Liver (tissue), 9 donors: ENCODE data around the gene WFS1. TPM values are rescaled to one million over a fixed set of nuclear protein-coding genes. Genes with fewer than 3 reads are reported as not detected.

Experiments used
- DNase-seq: peaks from one replicate; pipeline ENCODE4 v3.0.0-alpha.2; 2017; ENCODE audit warnings: low spot score
- H3K27ac ChIP-seq, 2 donors: one replicate each; pipeline ENCODE4 v1.7.0; 2013; ENCODE audit warnings: inconsistent platforms in 2 of 2, low read length in 2 of 2, control low read depth in 1 of 2, low read depth in 1 of 2, mild to moderate bottlenecking in 1 of 2
- H3K27me3 ChIP-seq, 4 donors: one replicate each; pipeline versions ENCODE4 v1.6.1 to v1.7.0; 2013; ENCODE audit warnings: low read length in 3 of 4, inconsistent platforms in 1 of 4, mild to moderate bottlenecking in 1 of 4, moderate library complexity in 1 of 4; ENCODE audit not compliant: control insufficient read depth in 4 of 4, insufficient read depth in 4 of 4
- H3K36me3 ChIP-seq, 4 donors: one replicate each; pipeline versions ENCODE4 v1.6.1 to v1.7.0; 2013; ENCODE audit warnings: low read length in 3 of 4, mild to moderate bottlenecking in 3 of 4, low read depth in 1 of 4, moderate library complexity in 1 of 4; ENCODE audit not compliant: control insufficient read depth in 4 of 4, insufficient read depth in 3 of 4
- H3K4me1 ChIP-seq, 4 donors: one replicate each; pipeline versions ENCODE4 v1.6.1 to v1.7.0; 2013; ENCODE audit warnings: low read length in 3 of 4, mild to moderate bottlenecking in 3 of 4, moderate library complexity in 1 of 4; ENCODE audit not compliant: control insufficient read depth in 4 of 4, insufficient read depth in 4 of 4
- H3K4me3 ChIP-seq, 3 donors: one replicate each; pipeline versions ENCODE4 v1.6.1 to v1.7.0; 2013; ENCODE audit warnings: low read length in 3 of 3, control low read depth in 1 of 3, low read depth in 1 of 3, mild to moderate bottlenecking in 1 of 3
- H3K9ac ChIP-seq, 2 donors: one replicate each; pipeline ENCODE4 v1.7.0; 2013; ENCODE audit warnings: low read length in 2 of 2, mild to moderate bottlenecking in 2 of 2, moderate library complexity in 2 of 2, control low read depth in 1 of 2, low read depth in 1 of 2
- H3K9me3 ChIP-seq, 4 donors: one replicate each; pipeline versions ENCODE4 v1.6.1 to v1.7.0; 2013; ENCODE audit warnings: low read length in 3 of 4; ENCODE audit not compliant: control insufficient read depth in 4 of 4
- EGR1 ChIP-seq, 2 donors: IDR thresholded peaks; 2 replicates each; pipeline ENCODE4 v1.6.1; 2016 to 2018; ENCODE audit warnings: antibody characterized with exemption in 2 of 2, low read depth in 2 of 2
- FOXA1 ChIP-seq: IDR thresholded peaks from 2 replicates; pipeline ENCODE4 v1.6.1; 2016; ENCODE audit warnings: antibody characterized with exemption
- FOXA2 ChIP-seq: IDR thresholded peaks from 2 replicates; pipeline ENCODE4 v1.6.1; 2016; ENCODE audit warnings: antibody characterized with exemption
- GABPA ChIP-seq, 2 donors: IDR thresholded peaks in 1 of 2; conservative IDR thresholded peaks in 1 of 2; 2 replicates each; pipeline ENCODE4 v1.6.1; 2016; ENCODE audit warnings: antibody characterized with exemption in 2 of 2, mild to moderate bottlenecking in 1 of 2, moderate library complexity in 1 of 2
- HNF4A ChIP-seq, 2 donors: conservative IDR thresholded peaks; 2 replicates each; pipeline ENCODE4 v1.6.1; 2016; ENCODE audit warnings: antibody characterized with exemption in 2 of 2, mild to moderate bottlenecking in 2 of 2
- HNF4G ChIP-seq: IDR thresholded peaks from 2 replicates; pipeline ENCODE4 v1.6.1; 2016; ENCODE audit warnings: antibody characterized with exemption
- JUND ChIP-seq, 2 donors: IDR thresholded peaks; 2 replicates each; pipeline ENCODE4 v1.6.1; 2016; ENCODE audit warnings: antibody characterized with exemption in 2 of 2
- NR2F2 ChIP-seq: IDR thresholded peaks from 2 replicates; pipeline ENCODE4 v1.6.1; 2016; ENCODE audit warnings: antibody characterized with exemption
- RAD21 ChIP-seq, 2 donors: IDR thresholded peaks; 2 replicates each; pipeline ENCODE4 v1.6.1; 2016; ENCODE audit warnings: antibody characterized with exemption in 2 of 2, mild to moderate bottlenecking in 2 of 2
- RXRA ChIP-seq, 2 donors: IDR thresholded peaks; 2 replicates each; pipeline ENCODE4 v1.6.1; 2017 to 2018; ENCODE audit warnings: antibody characterized with exemption in 2 of 2, mild to moderate bottlenecking in 1 of 2
- SP1 ChIP-seq: IDR thresholded peaks from 2 replicates; pipeline ENCODE4 v1.6.1; 2018; ENCODE audit warnings: antibody characterized with exemption, mild to moderate bottlenecking
- YY1 ChIP-seq: IDR thresholded peaks from 2 replicates; pipeline ENCODE4 v1.6.1; 2016; ENCODE audit warnings: antibody characterized with exemption, mild to moderate bottlenecking
- WGBS: extraction: QIAGEN DNeasy Blood & Tissue Kit; methylation state at CpG from one replicate; pipeline ENCODE4 v1.1.7; 2013; 5-methylcytosine and 5-hydroxymethylcytosine counted together
- polyA plus RNA-seq, 2 donors: library from polyadenylated mRNA; stranded (reverse) in 1 of 2; unstranded in 1 of 2; fragments of 200-250 nt in 1 of 2; fragments of >200 nt in 1 of 2; fragmentation: Nextera tagmentation in 1 of 2; extraction: Ambion mirVana in 1 of 2; gene quantifications; one replicate each; pipeline versions ENCODE4 v1.2.1 to v1.2.3, GENCODE V29; 2013 to 2015
- total RNA-seq, 2 donors: library from RNA; depleted of rRNA; stranded (reverse); fragments of >200 nt; gene quantifications; one replicate each; pipeline ENCODE4 v1.2.3, GENCODE V29; 2014
- TF ChIP-seq, protein P1 (sequence below): IDR thresholded peaks from 2 replicates; pipeline ENCODE4 v1.6.1; 2016; ENCODE audit warnings: antibody characterized with exemption, mild to moderate bottlenecking
- TF ChIP-seq, protein P2 (sequence below): IDR thresholded peaks from 2 replicates; pipeline ENCODE4 v1.6.1; 2016; ENCODE audit warnings: antibody characterized with exemption
- TF ChIP-seq, protein P3 (sequence below): IDR thresholded peaks from 2 replicates; pipeline ENCODE4 v1.6.1; 2016; ENCODE audit warnings: antibody characterized with exemption
- TF ChIP-seq, protein P4 (sequence below): fragments of 150-350 bp; IDR thresholded peaks from 2 replicates; pipeline ENCODE4 v1.5.1; 2017; ENCODE audit warnings: improper control_type of control experiment, low read depth, low read length; ENCODE audit not compliant: missing input control
- TF ChIP-seq, protein P5 (sequence below): IDR thresholded peaks from 2 replicates; pipeline ENCODE4 v1.6.1; 2016; ENCODE audit warnings: antibody characterized with exemption
- donor health status: healthy.
- donor health status: healthy.
- donor health status: healthy.
- donor health status: healthy.
- donor health status: healthy.

WFS1 gene
- total and polyA plus RNA-seq, 4 donors = 6.0 to 23.9 (median 13.0) TPM

DNA sequence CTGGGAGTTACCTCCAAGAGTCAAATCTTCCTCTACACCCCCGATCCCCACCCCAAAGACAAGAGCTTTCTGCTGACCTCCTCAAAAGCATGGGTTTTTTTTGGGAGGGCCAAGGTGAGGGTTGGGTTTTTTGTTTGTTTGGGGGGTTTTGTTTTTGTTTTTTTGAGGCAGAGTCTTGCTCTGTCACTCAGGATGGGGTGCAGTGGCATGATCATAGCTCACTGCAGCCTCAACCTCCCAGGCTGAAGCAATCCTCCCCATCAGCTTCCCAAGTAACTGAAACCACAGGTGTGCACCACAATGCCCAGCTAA is 18.7 kb upstream of the WFS1 start (continued):
- TF ChIP-seq, protein P1, sequence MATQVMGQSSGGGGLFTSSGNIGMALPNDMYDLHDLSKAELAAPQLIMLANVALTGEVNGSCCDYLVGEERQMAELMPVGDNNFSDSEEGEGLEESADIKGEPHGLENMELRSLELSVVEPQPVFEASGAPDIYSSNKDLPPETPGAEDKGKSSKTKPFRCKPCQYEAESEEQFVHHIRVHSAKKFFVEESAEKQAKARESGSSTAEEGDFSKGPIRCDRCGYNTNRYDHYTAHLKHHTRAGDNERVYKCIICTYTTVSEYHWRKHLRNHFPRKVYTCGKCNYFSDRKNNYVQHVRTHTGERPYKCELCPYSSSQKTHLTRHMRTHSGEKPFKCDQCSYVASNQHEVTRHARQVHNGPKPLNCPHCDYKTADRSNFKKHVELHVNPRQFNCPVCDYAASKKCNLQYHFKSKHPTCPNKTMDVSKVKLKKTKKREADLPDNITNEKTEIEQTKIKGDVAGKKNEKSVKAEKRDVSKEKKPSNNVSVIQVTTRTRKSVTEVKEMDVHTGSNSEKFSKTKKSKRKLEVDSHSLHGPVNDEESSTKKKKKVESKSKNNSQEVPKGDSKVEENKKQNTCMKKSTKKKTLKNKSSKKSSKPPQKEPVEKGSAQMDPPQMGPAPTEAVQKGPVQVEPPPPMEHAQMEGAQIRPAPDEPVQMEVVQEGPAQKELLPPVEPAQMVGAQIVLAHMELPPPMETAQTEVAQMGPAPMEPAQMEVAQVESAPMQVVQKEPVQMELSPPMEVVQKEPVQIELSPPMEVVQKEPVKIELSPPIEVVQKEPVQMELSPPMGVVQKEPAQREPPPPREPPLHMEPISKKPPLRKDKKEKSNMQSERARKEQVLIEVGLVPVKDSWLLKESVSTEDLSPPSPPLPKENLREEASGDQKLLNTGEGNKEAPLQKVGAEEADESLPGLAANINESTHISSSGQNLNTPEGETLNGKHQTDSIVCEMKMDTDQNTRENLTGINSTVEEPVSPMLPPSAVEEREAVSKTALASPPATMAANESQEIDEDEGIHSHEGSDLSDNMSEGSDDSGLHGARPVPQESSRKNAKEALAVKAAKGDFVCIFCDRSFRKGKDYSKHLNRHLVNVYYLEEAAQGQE = no peak

DNA sequence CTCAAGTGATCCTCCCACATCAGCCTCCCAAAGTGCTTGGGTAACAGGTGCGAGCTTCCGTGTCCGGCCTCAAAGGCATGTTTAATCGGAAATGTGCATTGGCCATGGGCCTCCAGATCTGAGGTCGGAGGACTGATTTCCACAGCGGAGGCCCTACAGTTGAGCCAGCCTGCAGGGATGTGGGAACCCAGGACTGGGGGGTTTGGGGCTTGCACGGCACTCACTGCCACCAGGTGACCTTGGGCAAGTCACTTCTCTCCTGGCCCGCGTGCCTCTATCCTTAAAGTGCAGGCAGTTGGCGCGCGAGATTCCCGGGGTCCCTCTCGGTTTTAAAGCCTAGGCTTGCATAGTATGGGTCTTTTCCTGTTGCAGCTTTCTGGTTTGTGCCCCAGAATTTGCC is 18.3 kb upstream of the WFS1 start:
- H3K27ac ChIP-seq = no peak overlapping the region
- no peak overlapping the region for H3K9ac ChIP-seq
- DNase-seq = no peak
- H3K4me1 ChIP-seq = no peaks in the 10 kb centered on the region
- TF ChIP-seq JUND (IDR thresholded peaks at IDR 0.05) (no peak), GABPA (IDR thresholded peaks at IDR 0.05 in 1 of 2, conservative IDR thresholded peaks at IDR 0.05 in 1 of 2) (no peak), NR2F2 (no peak), FOXA2 (no peak), HNF4G (no peak)
- TF ChIP-seq, protein P2, sequence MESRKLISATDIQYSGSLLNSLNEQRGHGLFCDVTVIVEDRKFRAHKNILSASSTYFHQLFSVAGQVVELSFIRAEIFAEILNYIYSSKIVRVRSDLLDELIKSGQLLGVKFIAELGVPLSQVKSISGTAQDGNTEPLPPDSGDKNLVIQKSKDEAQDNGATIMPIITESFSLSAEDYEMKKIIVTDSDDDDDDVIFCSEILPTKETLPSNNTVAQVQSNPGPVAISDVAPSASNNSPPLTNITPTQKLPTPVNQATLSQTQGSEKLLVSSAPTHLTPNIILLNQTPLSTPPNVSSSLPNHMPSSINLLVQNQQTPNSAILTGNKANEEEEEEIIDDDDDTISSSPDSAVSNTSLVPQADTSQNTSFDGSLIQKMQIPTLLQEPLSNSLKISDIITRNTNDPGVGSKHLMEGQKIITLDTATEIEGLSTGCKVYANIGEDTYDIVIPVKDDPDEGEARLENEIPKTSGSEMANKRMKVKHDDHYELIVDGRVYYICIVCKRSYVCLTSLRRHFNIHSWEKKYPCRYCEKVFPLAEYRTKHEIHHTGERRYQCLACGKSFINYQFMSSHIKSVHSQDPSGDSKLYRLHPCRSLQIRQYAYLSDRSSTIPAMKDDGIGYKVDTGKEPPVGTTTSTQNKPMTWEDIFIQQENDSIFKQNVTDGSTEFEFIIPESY = no peak
- 94% methylated on average over 14 of the region's 14 CpGs for WGBS
- peaks cover 0 to 12% (median 4%) of the 10 kb centered on the region in 4 donors for H3K27me3 ChIP-seq
- H3K9me3 ChIP-seq = no peaks in the 10 kb centered on the region
- no peak overlapping the region for H3K4me3 ChIP-seq
- no peaks in the 10 kb centered on the region for H3K36me3 ChIP-seq

DNA sequence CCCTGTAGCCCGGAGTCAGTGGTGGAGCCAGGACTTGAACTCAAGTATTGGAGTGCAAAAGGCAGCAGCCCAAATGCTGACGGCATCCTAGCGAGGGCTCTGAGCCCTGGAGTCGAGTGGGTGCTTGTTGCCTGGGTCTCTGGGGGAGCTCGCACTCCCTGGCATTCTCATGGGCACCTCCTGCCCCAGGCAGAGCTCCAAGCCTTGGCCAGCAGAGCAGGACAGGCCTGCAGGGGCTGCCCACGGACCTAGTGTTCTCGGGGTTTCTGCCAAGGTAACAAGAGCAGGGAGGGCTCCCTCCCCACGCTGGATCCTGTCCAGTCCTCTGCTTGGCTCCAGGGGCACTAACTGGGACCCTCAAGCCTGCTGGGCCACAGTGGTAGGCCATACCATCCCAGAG is 17.6 kb upstream of the WFS1 start:
- Histone ChIP-seq H3K27ac (no peak overlapping the region), H3K9ac (no peak overlapping the region), H3K4me3 (no peak overlapping the region), H3K9me3 (no peaks in the 10 kb centered on the region), H3K36me3 (no peaks in the 10 kb centered on the region), H3K27me3 (peaks cover 0 to 7% (median 1%) of the 10 kb centered on the region in 4 donors), H3K4me1 (no peaks in the 10 kb centered on the region)
- DNase-seq = no peak
- WGBS = 84% methylated on average over 8 of the region's 8 CpGs
- TF ChIP-seq FOXA1 (no peak), RXRA (IDR thresholded peaks at IDR 0.05) (no peak), RAD21 (IDR thresholded peaks at IDR 0.05) (no peak), FOXA2 (no peak), NR2F2 (no peak), YY1 (no peak), EGR1 (IDR thresholded peaks at IDR 0.05; ENCODE audit: low read depth in 2 of 2) (no peak), SP1 (no peak), GABPA (IDR thresholded peaks at IDR 0.05 in 1 of 2, conservative IDR thresholded peaks at IDR 0.05 in 1 of 2) (no peak), HNF4A (conservative IDR thresholded peaks at IDR 0.05) (no peak), JUND (IDR thresholded peaks at IDR 0.05) (no peak), HNF4G (no peak)
- TF ChIP-seq, protein P3, sequence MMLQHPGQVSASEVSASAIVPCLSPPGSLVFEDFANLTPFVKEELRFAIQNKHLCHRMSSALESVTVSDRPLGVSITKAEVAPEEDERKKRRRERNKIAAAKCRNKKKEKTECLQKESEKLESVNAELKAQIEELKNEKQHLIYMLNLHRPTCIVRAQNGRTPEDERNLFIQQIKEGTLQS = no peak
- TF ChIP-seq, protein P2 = no peak
- TF ChIP-seq, protein P4, sequence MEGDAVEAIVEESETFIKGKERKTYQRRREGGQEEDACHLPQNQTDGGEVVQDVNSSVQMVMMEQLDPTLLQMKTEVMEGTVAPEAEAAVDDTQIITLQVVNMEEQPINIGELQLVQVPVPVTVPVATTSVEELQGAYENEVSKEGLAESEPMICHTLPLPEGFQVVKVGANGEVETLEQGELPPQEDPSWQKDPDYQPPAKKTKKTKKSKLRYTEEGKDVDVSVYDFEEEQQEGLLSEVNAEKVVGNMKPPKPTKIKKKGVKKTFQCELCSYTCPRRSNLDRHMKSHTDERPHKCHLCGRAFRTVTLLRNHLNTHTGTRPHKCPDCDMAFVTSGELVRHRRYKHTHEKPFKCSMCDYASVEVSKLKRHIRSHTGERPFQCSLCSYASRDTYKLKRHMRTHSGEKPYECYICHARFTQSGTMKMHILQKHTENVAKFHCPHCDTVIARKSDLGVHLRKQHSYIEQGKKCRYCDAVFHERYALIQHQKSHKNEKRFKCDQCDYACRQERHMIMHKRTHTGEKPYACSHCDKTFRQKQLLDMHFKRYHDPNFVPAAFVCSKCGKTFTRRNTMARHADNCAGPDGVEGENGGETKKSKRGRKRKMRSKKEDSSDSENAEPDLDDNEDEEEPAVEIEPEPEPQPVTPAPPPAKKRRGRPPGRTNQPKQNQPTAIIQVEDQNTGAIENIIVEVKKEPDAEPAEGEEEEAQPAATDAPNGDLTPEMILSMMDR = no peak
- TF ChIP-seq, protein P5, sequence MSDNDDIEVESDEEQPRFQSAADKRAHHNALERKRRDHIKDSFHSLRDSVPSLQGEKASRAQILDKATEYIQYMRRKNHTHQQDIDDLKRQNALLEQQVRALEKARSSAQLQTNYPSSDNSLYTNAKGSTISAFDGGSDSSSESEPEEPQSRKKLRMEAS = no peak
- TF ChIP-seq, protein P1 = no peak
